GM19025 (cell line): ENCODE results near the gene HSPG2.
A peak's percentile ranks its signal among the peaks of the same experiment; 100 is the strongest.

Experiments used
- ATAC-seq: cut with Tn5 transposase; IDR thresholded peaks from one replicate; pipeline ENCODE4 v1.9.1; 2021; ENCODE audit warnings: mild to moderate bottlenecking, low read depth, moderate library complexity; ENCODE audit not compliant: unreplicated experiment

HSPG2 gene

DNA sequence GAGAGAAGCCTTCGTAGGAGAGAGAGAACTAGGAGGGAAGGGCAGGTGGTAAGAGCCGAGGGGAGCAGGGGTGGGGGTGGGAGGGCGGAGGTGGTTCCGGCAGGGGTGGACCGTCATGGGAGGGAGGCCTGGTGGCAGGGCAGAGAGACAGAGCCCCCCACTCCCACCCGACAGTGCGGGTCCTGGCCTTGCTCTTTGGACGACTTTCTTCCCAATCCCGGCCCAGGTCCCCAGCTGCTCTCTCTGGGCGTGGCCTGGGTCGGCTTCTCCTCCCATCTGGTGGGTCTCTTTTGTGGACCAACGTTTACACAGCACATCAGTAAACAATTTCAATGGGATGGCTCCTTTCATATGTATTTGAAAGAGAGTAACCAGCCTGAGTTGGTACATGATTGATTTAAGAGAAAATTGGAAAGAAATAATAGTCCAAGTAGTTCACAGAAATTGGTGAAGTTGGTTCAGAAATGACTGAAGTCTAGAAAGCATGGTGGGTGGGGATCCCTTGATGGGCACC, 68.1 kb downstream of the HSPG2 start:
- ATAC-seq = no peak

DNA sequence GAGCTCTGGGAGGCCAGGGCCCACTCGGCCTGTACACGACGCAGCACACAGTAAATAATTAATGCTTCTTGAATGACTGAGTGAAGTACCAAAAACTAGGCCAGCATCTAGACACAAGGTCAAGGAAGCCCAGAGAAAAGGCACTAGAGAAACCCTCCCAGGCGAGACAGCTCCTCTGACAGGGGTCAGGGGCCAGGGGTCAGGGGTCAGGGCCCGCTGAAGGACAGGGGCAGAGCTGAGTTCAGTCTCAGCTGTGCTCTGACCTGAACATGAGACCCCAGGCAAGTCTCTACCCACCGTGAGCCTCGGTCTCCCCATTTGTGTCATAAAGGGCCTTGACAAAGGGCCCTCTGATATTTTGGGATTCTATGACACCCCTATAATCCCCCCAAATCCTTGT, 68.6 kb downstream of the HSPG2 start:
- ATAC-seq = no peak

- ATAC-seq = no peak
Observed at GRCh38 chr1:21867451-21867996, 69.6 kb downstream of the HSPG2 start.

DNA sequence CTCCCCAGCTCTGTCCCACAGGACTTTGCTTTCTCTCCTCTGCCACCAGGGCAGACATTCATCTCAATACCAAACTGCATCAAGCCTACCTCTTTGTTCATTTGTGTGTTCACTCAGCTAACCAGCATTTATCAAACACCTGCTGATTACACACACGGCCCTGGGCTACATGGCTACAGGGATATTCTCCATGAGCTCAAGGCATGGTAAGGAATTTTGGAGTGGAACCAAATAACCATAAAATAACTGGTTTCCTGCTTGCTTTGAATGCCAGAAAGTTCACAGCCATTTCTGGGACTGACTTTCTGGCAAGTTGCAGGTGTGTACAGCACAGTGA, 70.4 kb downstream of the HSPG2 start:
- no peak for ATAC-seq

- peak; percentile 80 for ATAC-seq
Observed at GRCh38 chr1:21865943-21866706, 71.0 kb downstream of the HSPG2 start.

DNA sequence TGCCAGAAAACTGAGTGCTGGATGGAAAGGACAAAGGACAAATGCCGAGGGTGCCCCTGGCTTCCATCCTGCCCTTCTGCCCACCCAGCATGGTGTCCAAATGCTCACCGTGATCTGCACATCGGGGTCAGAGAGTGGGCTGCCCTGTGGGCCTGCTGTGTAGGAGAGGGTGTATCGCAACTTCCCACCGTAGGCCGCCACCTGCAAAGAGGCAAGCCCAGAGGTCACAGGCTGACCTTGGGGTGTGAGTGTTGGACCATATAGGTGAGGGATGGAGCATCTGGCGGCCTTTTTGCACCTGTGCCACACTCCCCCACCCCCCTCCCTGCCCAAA, 71.5 kb downstream of the HSPG2 start:
- no peak for ATAC-seq

GRCh38 chr1:21864730-21865129, 72.4 kb downstream of the HSPG2 start:
- ATAC-seq = no peak

DNA sequence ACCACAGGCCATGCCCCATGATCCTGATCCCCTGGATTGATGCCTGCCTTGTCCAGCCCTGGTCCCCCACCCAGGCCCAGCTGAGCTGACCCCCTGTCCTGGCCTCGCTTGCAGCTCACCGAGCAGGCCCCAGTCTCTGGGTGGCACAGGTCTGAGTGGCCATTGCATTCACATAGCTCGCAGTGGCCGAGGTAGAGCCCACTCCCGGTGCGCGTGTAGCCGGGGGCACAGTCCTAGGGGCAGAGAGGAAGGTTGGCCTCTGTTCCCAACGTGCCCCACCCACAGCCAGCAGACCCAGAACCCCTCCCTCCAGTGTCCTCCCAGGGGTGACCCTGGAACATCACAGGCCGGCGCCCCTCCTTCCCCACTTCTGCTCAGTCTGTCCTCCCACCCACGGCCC, 73.1 kb downstream of the HSPG2 start:
- no peak for ATAC-seq

GRCh38 chr1:21861602-21862429, 75.3 kb downstream of the HSPG2 start:
- no peak for ATAC-seq

GRCh38 chr1:21860971-21861370, 76.1 kb downstream of the HSPG2 start:
- no peak for ATAC-seq

- no peak for ATAC-seq
Observed at GRCh38 chr1:21859669-21860179, 77.4 kb downstream of the HSPG2 start.

GRCh38 chr1:21857840-21858670, 79.1 kb downstream of the HSPG2 start:
- no peak for ATAC-seq

DNA sequence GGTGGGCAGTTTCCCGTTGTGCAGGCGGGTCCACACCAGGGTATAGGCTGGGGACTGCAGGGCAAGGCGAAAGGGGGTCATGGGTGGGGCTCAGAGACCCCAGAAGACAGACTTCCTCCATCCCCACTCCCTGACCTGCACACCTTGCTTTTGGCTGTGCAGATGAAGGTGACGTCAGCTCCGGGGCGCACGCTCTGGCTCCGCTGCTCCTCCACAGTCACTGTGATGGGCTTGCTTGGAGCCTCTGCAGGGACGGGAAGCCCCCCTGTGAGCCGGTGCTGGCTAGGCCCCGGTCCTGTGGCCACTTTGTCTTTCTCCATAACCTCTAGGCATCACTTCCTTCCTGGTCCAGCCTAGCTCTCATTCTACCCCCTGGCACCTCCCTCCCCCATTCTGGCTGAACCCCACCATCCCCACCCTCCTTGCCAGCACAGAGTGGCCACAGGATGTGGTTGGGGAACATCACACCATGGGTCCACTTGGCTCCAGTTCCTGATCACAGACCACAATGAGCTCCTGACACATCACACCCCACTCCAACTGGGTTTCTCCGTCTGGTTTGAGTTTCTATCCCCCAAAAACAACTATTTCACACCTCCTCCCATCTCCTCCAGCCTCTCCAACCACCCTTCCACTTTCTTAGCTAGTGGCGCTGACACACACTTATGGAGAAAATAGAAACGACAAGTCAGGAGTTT, 79.8 kb downstream of the HSPG2 start:
- ATAC-seq = no peak

DNA sequence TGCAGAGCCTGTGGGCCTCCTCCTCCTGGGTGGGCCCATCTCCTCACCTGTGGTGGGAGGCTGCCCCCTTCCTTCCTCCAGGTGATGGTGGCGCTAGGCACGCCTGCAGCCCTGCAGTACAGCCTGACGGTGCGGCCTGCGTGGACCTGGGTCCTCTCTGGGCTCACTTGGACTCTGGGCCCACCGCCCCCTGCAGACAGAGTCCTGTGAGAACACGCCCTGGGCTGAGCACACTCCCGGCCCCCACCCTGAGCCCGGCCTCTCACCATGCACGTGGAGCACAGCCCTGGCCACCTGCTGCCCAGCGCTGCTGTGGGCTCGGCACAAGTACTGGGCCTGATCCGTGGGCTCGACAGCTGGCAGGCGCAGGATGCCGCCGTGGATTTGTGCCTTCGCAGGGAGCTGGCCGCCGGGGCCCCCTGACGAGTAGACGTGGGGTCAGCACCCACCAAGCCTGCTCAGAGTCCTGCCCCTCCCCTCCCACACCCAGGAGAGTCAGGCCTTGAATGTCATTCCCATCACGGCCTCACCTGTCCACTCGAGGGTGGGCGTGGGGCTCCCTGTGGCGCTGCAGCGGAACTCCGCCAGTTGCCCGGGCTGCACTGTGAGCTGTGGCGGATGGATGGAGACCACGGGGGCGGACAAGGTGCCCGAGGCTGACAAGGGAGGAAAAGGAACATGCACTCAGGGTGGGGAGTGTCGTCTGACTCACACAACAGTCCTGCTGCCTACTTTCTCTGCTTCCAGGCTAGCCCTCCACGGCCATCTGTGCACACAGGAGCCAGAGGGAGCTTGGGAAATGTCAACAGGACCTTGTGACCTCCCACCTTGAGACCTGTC, 81.6 kb downstream of the HSPG2 start:
- no peak for ATAC-seq

DNA sequence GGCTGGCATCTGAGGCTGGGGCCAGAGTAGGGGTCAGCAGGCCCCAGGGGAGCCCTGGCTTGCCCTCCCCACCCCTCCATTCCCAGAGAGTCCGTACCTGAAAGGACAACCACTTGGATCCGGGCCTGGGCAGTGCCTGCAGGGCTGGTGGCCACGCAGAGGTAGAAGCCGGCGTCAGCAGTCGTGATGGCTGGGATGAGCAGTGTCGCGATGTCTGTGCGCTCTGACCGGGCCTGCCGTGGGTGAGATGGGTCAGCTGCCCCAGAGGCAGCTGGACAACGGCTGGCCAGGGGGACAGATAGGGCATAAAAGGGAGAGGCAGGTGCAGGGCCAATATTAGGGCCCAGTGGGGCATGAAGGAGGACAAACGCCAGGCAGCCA, 82.4 kb downstream of the HSPG2 start:
- no peak for ATAC-seq

GRCh38 chr1:21854090-21854750, 82.9 kb downstream of the HSPG2 start:
- ATAC-seq = no peak

GRCh38 chr1:21853131-21853427, 84.0 kb downstream of the HSPG2 start:
- ATAC-seq = no peak

DNA sequence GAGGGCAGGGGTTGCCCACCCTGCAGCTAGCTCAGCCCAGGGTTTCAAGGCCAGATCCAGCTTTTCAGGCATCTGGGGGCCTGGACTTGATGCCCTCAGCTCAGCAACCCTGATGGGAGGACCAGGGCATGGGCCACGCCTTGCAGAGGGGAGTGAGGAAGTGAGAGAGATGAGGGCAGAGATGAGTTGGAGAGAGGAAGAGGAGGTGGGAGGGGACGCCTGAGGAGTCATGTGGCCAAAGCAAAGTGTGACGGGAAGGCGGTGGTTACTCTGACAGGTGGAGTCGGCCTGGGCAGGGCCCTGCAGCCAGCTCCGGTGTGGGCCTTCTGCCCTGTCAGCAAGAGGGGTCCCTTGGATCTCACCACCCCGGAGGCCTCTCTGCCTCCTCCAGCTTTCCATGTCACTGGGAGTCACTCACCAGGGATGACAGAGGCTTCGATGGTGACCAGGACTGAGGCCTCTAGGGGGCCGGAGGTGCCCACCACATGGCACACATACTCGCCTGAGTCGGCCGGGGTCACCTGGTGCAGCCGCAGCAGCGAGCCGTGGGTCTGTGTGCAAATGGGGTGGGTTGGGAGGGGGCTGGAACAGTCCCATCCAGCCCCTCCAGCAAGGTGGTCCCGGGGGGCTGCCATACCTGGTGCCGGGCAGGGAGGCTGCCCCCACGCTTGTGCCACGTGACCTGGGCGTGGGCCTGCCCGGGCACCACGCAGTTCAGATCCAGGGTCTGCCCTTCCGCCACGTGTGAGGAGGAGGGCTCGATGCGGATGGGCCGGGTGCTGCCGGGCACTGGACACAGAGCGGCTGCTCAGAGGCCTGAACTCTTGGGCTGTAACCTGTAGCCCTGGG, 84.6 kb downstream of the HSPG2 start:
- no peak for ATAC-seq
